Measurements from ENCODE around the gene ALDH1B1.

Gene ALDH1B1

GRCh38 chr9:38418366-38418765, 25.9 kb downstream of the ALDH1B1 start:
- no peak for DNase-seq

GRCh38 chr9:38419181-38419580, 26.7 kb downstream of the ALDH1B1 start:
- DNase-seq, result no peak

DNA sequence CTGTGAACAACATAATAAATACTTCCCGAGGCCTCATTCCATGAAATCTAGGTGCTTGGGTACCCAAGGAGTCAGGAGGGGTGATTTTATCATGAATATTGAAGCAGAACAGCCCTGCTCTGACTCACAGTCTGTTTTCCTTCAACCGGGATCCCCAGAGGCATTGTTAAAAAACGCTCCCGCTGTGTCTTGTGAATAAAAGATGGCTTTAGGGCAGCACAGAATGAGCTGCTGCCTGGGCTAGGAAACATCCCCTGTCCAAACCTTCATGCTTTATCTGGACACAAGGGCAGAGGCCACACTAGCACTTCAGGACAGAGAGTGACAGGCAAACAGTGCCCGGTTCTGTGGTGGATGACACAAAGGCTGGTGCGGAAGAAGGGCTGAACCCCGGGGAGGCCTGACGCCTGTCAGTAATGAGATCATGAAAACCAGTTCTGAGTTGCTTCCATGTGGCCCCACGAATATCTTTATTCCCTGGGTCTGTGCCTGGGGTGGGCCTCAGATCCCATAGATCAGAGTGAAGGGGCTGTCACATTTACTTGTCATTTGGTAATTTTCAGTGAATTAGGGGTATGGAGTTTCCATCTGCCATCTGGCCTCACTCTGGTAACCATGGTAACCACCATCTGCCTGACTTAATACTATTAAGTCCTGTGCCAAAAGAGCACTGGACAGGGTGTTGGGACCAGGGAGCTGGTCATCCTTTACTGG, 29.2 kb downstream of the ALDH1B1 start:
- DNase-seq, result no peak

GRCh38 chr9:38422555-38423260, 30.2 kb downstream of the ALDH1B1 start:
- DNase-seq, result no peak

DNA sequence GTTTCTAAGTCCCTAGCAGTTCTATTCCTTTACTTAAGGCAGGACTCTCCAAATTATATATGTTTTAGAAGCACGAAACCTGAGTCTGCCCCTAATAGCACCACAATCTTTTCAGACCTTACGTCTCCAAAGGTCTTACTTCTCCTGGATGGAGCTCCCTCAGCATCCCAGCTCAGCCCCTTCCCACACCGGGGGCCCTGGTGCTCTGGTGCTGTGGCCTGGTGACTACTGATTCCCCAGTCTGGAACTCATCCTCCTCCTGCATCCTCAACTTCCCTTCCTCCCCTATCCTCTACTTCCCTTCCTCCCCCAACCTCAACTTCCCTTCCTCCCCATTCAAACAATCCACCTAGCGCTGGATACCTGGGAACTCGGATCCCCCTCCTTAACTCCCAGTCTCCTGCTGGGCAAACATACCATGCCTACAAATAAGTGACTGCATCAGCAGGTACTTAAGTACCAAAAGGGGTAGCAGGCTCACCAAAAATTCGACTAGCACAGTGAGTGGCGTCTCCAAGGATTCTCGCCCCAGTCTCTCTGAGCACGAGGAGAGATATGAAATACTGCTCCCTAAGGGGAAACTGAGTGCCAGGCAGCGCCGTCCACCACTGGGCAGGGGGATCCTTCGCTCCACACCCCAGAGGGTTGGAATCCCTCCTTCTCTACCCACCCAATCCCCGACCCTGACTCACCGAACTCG, 30.9 kb downstream of the ALDH1B1 start:
- DNase-seq, result no peak

- no peak for DNase-seq
Observed at GRCh38 chr9:38423973-38424843, 31.7 kb downstream of the ALDH1B1 start, which contains the start of gene IGFBPL1. IGFBPL1 (minus strand) TSS chr9:38424454; CDS start chr9:38424424, 30 bp downstream.

DNA sequence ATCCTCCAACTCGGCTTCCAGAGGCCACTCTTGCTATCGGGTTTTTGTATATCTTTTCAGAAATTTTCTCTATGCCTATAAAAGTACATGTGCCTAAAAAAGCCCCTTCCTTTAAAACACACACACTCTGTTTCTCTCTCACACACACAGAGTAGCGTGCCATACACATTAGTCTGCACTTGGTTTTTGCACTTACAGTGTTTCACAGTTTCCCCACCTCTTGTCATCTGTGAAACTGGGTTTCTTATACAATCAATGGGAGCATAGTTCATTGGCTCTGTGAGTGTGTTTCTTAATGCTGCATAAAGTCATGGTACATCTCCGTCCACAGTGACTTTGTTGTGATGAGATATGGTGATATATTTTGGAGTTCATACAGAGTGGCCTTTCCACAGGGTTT, 32.4 kb downstream of the ALDH1B1 start:
- no peak for DNase-seq

- DNase-seq, result no peak
Observed at GRCh38 chr9:38428062-38428461, 35.6 kb downstream of the ALDH1B1 start.

DNA sequence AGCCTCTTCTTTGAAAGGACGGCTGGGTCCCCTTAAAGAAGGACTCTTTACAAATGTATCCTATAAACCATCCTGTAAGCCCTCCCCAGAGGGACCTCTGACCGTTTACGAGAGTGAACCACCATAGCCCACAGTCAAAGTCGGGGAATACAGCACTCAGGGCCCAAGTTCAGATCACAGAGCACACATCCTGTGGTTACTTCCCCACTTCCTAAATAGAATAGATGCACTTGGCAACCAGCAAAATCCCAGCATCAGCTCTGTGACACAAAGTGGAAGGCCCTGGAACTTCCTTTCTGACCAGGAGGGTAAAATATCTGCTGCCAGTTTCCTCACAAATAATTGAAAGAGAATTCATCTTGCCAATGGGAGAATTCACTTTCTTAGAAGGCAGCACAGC, 38.6 kb downstream of the ALDH1B1 start:
- DNase-seq, result no peak

GRCh38 chr9:38432922-38433510, 40.5 kb downstream of the ALDH1B1 start:
- no peak for DNase-seq

DNA sequence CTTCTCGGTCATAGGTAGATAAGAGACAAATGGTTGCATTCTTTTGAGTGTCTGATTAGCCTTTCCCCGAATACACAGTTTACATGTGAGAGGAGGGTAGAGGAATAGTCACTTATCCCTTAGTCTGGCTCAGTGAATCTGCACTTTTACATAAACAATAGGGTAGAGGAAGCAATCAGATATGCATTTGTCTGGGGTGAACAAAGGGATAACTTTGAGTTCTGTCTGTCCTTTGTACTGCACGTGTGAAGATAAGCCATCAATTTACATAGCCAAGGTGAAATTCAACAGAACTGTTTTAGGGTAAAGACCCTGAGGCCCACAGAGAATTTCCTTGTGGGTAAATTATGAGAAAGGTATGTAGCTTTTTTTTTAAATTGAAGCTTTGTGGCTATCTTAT, 41.9 kb downstream of the ALDH1B1 start:
- DNase-seq, result no peak

DNA sequence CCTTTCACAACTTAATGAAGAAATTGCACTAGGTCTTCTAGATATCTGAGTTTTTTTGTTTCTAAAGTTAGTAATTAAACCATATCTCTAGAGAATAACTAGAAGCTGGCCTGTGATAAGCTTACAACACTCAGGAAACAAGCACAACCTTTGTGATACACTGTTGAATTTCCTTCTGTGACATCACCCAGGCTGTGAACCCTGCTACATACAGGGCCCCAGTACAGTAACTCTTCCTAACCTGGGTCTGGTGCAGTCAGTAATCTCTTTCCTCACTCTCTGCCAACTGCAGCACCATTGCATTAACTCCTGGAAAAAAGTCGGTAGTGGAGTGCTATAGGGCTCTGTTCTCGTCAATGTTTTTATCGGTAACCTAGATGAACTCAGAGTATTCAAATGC, 42.4 kb downstream of the ALDH1B1 start:
- no peak for DNase-seq

DNA sequence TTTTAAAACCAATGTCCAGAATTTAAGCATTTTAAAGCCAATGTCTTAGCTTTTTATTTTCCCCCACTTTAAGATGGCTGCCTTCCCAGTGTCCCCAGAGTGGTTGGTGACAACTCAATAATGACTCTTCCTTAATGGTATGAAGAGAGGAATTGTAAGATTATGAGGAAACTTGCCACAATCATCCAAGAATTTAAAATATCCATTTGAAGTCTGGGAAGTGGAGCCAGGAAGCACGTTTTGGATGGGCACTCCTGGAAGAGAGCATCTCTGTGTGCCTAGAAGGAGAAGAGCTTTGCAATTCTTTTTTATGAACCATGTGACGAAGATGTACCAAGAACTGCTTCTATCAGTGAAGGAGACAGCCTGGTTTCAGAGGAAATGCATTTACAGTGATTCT, 43.0 kb downstream of the ALDH1B1 start:
- DNase-seq, result no peak

- no peak for DNase-seq
Observed at GRCh38 chr9:38436708-38437107, 44.2 kb downstream of the ALDH1B1 start.

DNA sequence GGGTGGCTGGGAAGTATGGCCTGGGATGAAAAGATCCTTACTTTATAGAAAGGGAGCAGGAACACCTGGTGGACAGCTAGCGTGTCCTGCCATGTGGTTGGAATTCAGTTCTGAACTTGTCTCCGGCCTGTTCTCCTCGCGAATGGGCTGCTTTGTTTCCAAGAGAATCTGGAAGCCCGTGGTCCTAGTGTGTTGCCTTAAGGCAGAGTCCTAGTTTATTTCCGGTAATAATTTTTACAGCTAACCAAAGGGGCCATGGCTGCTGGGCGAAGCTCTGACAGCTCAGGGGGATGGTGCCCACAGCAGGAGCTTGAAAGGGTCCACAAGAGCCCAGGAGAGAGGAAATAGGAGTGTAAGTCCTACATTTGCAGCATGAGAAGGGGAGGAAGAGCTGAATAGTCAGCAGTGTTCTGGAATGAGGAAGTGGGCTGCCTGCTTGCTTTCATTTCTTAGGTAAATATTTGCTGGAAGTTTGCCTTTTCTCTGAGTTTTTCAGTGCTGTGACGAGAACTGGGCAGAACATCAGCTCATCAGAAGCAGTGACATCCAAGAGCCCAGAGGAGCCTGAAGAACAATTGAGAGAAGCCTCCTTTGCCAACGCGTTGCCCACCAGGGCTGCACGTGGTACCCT, 44.8 kb downstream of the ALDH1B1 start:
- no peak for DNase-seq

- DNase-seq, result no peak
Observed at GRCh38 chr9:38439291-38439915, 46.9 kb downstream of the ALDH1B1 start.

DNA sequence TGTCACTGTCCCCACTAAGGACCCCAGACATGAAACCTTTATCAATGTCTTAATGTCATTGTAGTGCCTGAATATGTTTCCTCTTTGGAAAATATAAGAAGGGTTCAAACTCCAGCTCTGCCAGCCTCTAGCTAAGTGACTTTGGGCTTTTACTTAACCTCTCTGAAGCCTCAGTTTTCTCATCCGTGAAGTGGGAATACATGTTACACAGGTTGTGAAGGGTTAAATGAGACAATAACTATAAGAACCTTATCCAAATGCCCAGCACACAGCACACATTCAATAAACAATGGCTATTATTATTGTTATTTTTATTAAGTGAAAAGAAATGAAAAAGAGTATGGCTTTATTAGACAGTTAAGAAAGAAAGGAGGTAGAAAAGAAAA, 47.4 kb downstream of the ALDH1B1 start:
- DNase-seq, result no peak

GRCh38 chr9:38440516-38440915, 48.0 kb downstream of the ALDH1B1 start:
- no peak for DNase-seq

- DNase-seq, result no peak
Observed at GRCh38 chr9:38441347-38442085, 49.0 kb downstream of the ALDH1B1 start.

GRCh38 chr9:38442473-38443096, 50.1 kb downstream of the ALDH1B1 start:
- DNase-seq, result no peak

Measured in NCI-H187 treated with DMSO at 0.1 percent for 48 hours (cell line).